ENCODE measurements around the gene NUDT4B.
"Not testable (repeated sequence)": the region's sequence is repeated elsewhere in the genome, so short reads cannot be mapped to it uniquely, and the experiment has no call there.

Gene NUDT4B

DNA sequence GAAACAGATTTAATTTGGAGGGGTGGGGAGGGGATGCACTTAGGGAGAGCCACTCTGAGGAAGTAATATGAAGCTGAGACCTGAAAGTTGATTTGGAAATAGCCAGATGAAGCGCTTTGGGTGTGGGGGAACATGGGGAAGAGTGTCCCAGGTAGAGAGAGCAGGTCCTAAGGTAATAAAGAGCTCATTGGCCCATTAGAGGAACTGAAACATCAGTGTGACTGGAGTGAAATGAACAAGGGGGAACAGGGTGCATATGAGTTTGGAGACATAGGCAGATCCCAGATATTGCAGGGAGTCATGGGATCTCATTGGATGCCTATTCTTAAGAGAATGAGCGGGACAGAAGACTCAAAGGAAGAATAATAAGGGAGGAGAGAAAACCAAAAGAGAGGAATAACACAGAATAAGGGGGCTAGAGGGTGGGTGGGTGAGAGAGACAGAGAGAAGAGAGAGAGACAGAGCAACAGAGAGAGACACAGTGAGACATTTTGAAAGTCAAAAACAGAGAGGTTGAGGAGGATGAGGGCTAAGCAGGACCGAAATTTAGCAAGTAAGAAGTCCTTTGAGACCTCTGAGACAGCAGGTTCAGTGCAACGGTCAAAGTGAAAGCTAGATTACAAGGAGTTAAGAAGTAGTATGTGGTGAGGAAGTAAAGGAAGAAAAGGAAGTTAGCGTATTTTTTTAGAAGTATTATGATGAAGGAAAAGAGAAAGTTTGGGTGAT is 14.8 kb upstream of the NUDT4B start:
- H3K4me3 ChIP-seq (ENCODE audit: low read depth, low read length); DNase-seq (ENCODE audit: low read depth): not testable (repeated sequence)

DNA sequence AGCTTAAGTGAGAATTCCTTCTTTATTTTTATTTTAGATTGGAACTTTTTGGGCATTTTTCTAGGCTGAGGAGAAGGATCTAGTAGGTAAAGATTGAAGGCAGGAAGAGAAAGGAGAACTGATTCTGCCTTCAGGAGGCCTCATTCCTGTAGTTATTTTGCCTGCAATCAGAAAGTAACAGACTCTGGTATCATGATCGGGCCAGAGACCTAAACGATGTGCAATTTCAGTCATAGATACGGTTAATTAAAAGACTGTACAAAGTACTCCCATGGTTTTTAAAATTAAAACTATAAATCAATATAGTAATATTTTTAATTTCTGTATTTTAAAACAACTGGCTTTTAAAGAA is 14.3 kb upstream of the NUDT4B start:
- not testable (repeated sequence) for DNase-seq (ENCODE audit: low read depth); H3K4me3 ChIP-seq (ENCODE audit: low read depth, low read length)

DNA sequence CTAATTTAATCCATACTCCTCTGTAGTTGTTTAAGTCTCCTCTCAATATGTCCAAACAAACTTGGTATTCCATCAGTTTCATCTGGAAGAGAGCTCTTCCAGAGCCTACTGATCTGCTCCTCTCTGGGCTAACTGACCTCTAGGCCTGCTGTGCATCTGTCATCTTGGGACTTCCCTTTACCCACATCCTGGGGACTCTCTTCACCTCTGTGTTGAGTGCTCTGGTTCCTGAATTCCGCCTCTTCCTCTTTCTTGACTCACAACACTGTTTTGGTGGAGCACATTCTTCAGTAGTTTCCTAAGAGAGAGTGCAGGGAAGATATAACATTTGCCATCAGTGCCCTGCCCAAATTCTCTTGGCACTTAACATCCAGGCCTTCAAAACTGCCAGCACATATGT is 13.0 kb upstream of the NUDT4B start:
- H3K4me3 ChIP-seq (ENCODE audit: low read depth, low read length); DNase-seq (ENCODE audit: low read depth): not testable (repeated sequence)

DNA sequence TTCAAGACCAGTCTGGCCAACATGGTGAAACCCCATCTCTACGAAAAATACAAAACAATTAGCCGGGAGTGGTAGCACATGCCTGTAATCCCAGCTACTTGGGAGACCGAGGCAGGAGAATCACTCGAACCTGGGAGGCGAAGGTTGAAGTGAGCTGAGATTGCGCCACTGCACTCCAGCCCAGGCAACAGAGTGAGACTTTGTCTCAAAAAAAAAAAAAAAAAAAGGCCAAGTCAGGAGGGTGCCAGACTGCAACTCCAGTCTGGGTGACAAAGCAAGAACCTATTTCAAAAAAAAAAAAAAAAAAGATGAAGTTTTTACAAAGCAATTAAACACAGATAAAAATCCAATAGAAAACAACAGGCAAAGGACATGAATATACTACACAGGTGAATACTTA is 9.9 kb upstream of the NUDT4B start:
- not testable (repeated sequence) for DNase-seq (ENCODE audit: low read depth); H3K4me3 ChIP-seq (ENCODE audit: low read depth, low read length)

DNA sequence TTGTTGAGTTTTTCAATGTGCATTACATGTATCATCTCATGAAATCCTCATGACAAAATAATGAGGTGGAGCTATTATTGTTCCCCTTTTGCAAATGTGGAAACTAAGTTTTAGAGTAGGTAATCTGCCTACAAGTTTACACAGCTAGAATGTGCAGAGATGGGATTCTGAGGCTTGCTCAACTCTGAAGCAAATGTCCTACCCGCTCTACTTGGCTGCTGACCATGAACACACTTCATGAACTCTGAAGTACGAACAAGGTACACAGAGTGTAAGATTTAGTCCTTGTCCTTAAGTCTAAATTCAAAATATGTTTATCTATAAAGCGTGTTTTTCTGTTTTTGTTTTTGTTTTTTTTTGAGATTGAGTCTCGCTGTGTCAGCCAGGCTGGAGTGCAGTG is 5.4 kb upstream of the NUDT4B start:
- DNase-seq (ENCODE audit: low read depth); H3K4me3 ChIP-seq (ENCODE audit: low read depth, low read length): not testable (repeated sequence)

DNA sequence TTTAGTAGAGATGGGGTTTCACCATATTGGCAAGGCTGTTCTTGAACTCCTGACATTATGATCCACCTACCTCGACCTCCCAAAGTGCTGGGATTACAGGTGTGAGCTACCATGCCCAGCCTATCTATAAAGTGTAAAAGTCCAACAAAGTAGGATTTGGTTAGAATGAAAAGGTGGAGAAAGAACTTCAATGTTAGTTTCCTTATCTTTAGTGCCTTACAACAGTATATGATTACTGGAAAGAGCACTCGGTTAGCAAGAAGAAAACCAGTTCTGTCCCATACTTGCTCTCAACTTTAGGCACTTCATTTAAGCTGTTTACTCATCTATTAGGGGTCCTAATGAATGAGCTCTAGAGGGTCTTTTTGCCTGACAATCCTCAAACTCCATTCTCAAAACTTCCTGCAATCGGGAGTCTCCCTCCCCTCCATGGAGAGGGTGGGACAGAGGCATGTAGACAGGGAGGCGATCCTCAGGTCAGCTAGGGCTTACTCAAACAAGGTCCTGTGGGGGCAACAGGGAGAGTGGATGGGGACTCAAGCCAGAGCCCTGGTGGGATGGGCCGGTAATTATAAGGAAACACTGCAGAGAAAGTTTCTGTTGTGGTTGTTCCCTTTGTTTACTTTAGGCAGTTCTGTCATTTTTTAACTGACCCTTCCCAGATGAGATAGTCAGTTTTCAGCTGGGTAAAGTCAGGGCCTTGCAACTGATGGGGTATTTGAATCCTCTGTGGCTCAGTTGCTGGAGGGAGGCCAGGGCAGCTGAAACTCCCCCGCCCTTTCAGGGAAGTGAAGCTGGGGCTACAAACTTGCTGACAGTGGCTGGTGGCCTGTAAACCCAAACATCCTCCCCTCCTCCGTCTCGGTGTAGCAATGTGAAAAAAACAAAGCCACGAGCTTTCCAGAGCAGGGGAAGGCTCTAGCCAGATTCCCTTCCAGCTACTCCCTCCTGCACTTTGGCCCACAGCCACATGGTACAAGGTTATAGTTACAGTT is 4.6 kb upstream of the NUDT4B start:
- not testable (repeated sequence) for DNase-seq (ENCODE audit: low read depth)

DNA sequence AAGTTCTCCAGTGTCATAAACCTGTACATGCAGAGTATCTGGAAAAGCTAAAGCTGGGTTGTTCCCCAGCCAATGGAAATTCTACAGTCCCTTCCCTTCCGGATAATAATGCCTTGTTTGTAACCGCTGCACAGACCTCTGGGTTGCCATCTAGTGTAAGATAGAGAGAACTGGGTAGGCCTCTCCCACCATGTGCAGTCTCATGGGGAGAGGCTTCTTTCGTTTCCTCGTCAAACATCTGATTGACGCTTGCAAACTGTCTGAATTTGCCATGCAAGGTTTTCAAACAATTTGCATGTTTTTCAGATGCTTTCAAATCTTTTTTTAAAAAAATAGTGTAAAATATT is 734 bp downstream of the NUDT4B start:
- H3K4me3 ChIP-seq (ENCODE audit: low read depth, low read length); DNase-seq (ENCODE audit: low read depth): not testable (repeated sequence)

More for the DNA sequence above, 4.6 kb upstream of the NUDT4B start:
- not testable (repeated sequence) for H3K4me3 ChIP-seq (ENCODE audit: low read depth, low read length)

DNA sequence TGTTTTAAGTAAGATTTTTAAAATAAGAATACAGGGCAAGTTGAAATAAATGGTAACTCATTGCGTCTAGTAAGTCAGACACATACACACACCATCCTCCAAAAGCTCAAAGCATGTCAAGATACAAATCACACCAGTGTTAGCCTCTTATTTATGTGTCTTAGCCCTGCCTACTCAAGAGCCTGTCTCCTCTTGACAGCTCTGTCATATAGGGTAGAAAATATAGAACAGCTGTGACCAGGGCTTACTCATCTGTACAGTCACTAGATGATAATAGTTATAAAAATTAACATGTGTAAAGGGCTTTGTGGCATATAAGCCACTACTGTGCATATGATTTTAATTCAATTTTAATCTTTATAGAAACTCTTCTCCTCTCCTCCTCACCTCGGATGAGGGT is 7.7 kb downstream of the NUDT4B start:
- not testable (repeated sequence) for H3K4me3 ChIP-seq (ENCODE audit: low read depth, low read length); DNase-seq (ENCODE audit: low read depth)

DNA sequence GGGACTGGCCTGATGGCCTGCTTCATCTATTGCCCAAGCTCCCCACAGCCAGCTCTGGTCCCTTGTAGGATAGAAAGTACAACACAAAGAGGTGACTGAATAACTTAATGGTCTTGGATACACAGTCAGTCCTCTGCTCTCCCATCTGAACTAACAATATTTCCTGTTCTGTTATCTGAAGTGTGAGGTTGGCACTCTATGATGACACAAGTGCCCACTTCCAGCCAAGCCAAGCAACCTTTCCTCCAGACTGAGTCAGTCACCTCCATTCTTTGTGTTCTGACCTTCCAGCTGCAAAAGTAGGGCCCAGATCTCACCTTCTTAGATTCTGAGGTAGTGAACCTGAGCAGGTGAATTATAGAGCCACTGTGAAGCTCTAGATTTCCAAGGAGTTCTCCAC is 8.9 kb downstream of the NUDT4B start:
- H3K4me3 ChIP-seq (ENCODE audit: low read depth, low read length); DNase-seq (ENCODE audit: low read depth): not testable (repeated sequence)

DNA sequence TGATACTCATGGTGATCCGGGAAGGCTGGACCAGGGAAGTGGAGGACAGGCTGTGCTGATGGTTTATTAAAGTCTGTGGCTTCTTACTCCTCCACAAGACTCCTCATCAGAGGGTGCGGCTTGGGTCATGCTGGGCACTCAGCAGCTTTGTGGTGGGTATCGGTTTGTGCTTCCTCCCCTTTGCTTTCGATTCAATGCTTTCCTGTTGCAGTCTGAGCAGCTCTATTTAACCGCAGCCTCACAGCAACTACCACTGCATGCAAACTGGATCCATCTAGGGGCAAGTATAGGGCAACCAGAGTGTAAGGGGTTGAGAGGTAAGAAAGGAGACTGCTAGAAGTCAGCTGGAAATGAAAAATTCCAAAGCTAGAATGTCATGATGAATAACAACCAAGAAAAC is 9.8 kb downstream of the NUDT4B start:
- DNase-seq (ENCODE audit: low read depth); H3K4me3 ChIP-seq (ENCODE audit: low read depth, low read length): not testable (repeated sequence)

DNA sequence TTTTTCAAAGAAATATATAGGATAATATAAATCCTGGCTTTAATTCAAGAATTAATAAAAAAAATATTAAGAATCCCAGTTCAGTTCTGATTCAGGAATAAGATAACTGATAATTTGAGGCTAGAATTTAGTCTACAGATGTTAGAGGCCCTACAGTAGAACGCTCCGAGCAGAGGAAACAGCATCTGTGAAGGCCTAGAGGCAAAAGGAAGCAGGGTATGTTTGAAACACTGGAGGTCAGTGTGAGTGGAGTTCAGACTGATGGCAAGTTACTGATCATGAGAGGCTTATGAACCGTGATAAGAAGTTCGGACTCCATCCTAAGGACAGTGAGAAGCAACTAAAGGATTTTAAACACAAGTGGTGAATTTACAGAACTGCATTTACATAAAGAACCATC is 10.4 kb downstream of the NUDT4B start:
- H3K4me3 ChIP-seq (ENCODE audit: low read depth, low read length); DNase-seq (ENCODE audit: low read depth): not testable (repeated sequence)

DNA sequence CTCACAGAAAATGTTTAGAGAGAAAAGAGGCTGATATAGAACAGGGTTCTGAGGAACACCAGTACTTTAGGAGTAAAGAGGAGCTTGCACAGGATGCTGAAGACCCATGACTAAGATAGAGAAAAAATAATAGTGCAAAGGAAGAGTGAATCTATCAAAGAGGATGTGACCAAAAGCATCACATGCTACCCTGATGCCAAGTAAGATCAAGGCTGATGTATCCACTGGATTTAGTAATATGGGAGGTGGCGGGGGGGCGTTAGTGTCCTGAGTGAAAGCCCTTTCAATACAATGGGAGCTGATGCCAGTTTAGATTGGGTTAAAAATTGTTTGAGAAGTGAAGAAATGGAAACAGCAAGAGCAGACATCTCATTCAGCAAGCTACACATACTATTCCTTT is 11.2 kb downstream of the NUDT4B start:
- H3K4me3 ChIP-seq (ENCODE audit: low read depth, low read length); DNase-seq (ENCODE audit: low read depth): not testable (repeated sequence)

DNA sequence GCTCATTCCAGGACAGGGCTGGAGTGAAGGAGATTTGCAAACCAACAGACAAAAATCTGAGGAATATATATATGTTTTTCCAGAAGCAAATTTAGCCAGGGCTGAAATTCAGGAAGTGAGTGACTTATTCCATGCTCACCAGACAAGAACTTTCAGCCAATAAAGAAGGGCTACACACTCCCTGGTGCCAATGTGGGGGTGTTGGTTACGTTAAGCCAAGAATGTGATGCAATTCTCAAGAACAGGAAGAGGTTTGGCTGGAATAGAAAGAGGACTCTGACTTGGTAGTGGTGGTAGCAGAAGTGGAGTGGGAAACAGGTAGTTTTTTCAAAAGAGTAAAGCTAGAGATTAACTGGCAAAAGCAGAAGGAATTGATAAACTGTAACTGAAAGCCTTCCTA is 11.6 kb downstream of the NUDT4B start:
- DNase-seq (ENCODE audit: low read depth); H3K4me3 ChIP-seq (ENCODE audit: low read depth, low read length): not testable (repeated sequence)

DNA sequence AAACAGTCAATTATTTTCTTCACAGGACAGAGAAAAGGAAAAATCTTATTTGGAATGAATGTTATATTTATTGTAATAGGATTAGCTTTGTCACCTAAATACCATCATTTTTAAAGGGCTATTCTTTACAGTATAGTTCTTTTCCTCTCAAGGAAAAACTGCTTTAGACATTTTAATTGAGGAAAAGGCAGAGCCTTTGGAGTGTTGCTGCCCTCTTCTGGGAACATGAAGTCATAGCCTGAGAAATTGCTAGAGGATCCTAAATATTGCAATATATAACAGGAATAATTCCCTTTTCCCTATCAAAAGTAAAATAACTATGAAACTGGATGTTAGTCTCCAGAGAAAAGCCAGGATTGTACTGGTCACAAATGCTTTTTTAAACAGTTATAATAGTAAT is 12.8 kb downstream of the NUDT4B start:
- DNase-seq (ENCODE audit: low read depth); H3K4me3 ChIP-seq (ENCODE audit: low read depth, low read length): not testable (repeated sequence)

DNA sequence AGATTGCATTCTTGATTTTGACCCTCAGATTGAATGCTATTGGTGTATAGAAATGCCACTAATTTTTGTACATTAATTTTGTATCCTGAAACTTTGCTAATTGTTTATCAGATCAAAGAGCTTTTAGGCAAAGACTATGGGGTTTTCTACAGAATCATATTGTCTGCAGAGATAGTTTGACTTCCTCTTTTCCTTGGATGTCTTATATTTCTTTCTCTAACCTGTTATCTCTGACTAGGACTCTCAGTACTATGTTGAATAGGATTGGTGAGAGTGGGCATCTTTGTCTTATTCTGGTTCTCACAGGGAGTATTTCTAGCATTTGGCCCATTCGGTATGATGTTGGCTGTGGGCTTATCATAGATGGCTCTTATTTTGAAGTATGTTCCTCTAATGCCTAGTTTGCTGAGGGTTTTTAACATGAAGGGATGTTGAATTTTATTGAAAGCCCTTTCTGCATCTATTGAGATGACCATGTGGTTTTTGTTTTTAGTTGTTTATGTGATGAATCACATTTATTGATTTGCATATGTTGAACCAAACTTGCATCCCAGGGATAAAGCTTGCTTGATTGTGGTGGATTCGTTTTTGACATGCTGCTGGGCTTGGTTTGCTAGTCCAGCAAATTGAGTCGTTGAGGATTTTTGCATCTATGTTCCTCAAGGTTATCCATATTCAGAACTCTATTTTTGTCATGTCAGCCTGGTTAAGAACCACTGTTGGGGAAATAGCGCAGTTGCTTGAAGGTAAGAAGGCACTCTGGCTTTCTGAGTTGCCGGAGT is 16.9 kb downstream of the NUDT4B start:
- not testable (repeated sequence) for H3K4me3 ChIP-seq (ENCODE audit: low read depth, low read length); DNase-seq (ENCODE audit: low read depth)

DNA sequence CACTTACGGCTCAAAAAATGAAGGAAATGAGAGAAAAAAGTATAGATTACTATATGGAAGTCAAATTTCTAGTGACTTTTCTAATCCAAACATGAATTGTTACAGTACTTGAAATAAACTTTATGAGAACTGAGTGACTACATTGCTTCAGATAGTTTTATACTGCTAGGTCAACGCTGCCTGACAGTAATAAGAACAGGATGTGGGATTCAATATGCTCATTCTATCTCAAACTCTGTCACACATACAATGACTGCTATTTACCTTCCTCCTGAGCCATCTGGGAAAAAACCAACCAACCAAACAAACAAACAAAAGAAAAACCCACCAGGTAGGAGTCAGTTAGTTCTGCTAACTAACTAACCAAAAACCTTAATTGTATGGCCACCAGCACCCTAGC is 20.0 kb downstream of the NUDT4B start:
- DNase-seq (ENCODE audit: low read depth); H3K4me3 ChIP-seq (ENCODE audit: low read depth, low read length): not testable (repeated sequence)

DNA sequence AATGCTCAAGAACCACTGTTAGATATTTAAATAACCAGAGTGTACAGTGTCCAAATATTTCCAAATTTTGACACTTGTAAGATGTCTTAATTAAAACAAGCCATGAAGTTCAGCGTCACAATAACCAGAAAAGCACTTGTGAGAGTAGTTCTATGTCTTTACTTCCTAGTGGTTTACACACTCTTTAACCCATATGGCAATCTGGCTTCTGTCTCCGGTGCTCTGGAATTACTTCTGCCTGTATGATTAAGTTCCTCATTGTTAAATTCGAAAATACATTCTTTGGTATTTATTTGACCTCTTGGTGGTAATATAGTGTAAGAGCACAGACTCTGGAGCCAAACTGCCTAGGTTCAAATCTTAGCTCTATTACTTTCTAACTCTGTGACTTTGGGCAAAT is 20.9 kb downstream of the NUDT4B start:
- H3K4me3 ChIP-seq (ENCODE audit: low read depth, low read length); DNase-seq (ENCODE audit: low read depth): not testable (repeated sequence)

DNA sequence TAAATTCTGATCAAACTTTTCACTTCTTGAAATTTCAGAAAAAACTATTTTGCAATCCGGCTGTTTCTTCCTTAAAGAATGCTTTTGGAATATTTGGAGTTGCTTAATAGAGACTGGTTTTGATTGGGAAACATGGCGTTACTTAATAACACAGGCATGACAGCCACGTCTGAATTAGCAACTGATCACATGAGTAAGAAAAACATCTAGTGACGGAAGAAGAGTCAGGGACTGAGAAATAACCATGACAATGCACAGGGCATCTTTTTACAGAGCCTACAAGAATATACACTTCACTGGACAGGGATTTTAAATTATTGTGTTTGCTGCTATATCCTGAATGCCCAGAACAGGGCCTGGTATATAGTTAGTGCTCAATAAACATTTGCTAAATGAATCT is 25.1 kb downstream of the NUDT4B start:
- not testable (repeated sequence) for DNase-seq (ENCODE audit: low read depth); H3K4me3 ChIP-seq (ENCODE audit: low read depth, low read length)

DNA sequence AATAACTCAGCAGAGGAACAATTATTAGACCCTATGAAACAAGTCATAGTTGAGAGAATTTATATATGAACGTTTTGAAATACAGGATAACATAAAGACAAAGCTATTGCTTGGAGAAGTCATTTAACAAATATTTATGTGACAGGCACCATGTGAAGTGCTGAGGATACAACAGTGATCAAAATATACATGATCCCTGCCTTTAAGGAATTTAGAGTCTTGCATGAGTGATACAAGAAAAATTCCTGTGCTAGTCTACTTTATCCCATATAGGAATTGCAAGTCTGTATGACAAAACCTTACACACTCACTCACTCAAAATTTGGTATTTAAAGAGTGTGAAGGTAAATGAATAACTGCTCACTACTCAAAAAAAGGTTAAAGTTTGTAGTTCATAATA is 25.5 kb downstream of the NUDT4B start:
- not testable (repeated sequence) for H3K4me3 ChIP-seq (ENCODE audit: low read depth, low read length); DNase-seq (ENCODE audit: low read depth)
